ENCODE measurements around the gene TPPP2. TPM values are rescaled to one million over a fixed set of nuclear protein-coding genes. Genes with fewer than 3 reads are reported as not detected.

TPPP2 gene
- total RNA-seq, 1 donor from 2014 or later, result not detected

- DNase-seq, result no peak
- Mint-ChIP-seq H3K36me3 (ENCODE audit: low read depth) (peaks cover 7% of the 10 kb centered on the region), H3K9me3 (no peaks in the 10 kb centered on the region), H3K4me3 (peak overlapping the region; percentile 88), H3K4me1 (peaks cover 18% of the 10 kb centered on the region), H3K27me3 (peaks cover 32% of the 10 kb centered on the region), H3K27ac (peak overlapping the region; percentile 8)
- POLR2A ChIA-PET, result interaction anchor here (0.7 kb wide), 1 partner anchor 80 kb away, joined by 3 read pairs; no protein-coding TSS in a partner anchor
- no peak for ATAC-seq (ENCODE audit: low read depth)
- CTCF ChIA-PET, result interaction anchor here (0.8 to 2.6 kb wide), 4 partner anchors 9 to 69 kb away, joined by 3 to 12 read pairs (median 3); no protein-coding TSS in a partner anchor
- intact Hi-C loops (cut with micrococcal nuclease), result loop anchor here (1.0 to 2.0 kb wide), 2 partner anchors 10 to 47 kb away; partner anchors contain the start of gene ARHGEF40
- TF ChIP-seq CTCF (IDR thresholded peaks at IDR 0.05), result no peak
These were observed 6.0 kb upstream of the TPPP2 start for GRCh38 chr14:21023817-21024584.

- Mint-ChIP-seq H3K36me3 (ENCODE audit: low read depth) (peaks cover 2% of the 10 kb centered on the region), H3K27ac (peak within 1 kb of the TSS; percentile 8), H3K4me1 (peaks cover 18% of the 10 kb centered on the region), H3K4me3 (peak within 1 kb of the TSS; percentile 88), H3K27me3 (peaks cover 25% of the 10 kb centered on the region), H3K9me3 (no peaks in the 10 kb centered on the region)
- ChIA-PET POLR2A (interaction anchor here (0.7 kb wide), 1 partner anchor 79 kb away, joined by 3 read pairs; no protein-coding TSS in a partner anchor), CTCF (interaction anchor here (2.6 kb wide), 1 partner anchor 10 kb away, joined by 12 read pairs; no protein-coding TSS in a partner anchor)
- no peak for TF ChIP-seq CTCF (IDR thresholded peaks at IDR 0.05)
- intact Hi-C loops (cut with micrococcal nuclease), result loop anchor here (1.0 to 2.0 kb wide), 3 partner anchors 10 to 79 kb away; partner anchors contain the start of gene ARHGEF40
- peak; percentile 64 for DNase-seq
- peak; percentile 92 for ATAC-seq (ENCODE audit: low read depth)
These were observed 5.2 kb upstream of the TPPP2 start, which contains the start of gene NDRG2 for GRCh38 chr14:21024585-21025370. NDRG2 (minus strand) TSS chr14:21025061; CDS start chr14:21023315, 1,746 bp downstream.

- intact Hi-C loops (cut with micrococcal nuclease), result loop anchor here (1.0 to 2.0 kb wide), 2 partner anchors 45 to 78 kb away; partner anchors contain the start of gene ARHGEF40
- ChIA-PET POLR2A (no interaction called here), CTCF (interaction anchor here (1.1 to 2.6 kb wide), 2 partner anchors 11 kb away, joined by 6 to 12 read pairs; no protein-coding TSS in a partner anchor)
- Mint-ChIP-seq H3K4me3 (peak overlapping the region; percentile 88), H3K27ac (no peak overlapping the region), H3K27me3 (peaks cover 24% of the 10 kb centered on the region), H3K4me1 (peaks cover 18% of the 10 kb centered on the region), H3K36me3 (ENCODE audit: low read depth) (peaks cover 2% of the 10 kb centered on the region), H3K9me3 (no peaks in the 10 kb centered on the region)
- DNase-seq (no peak), ATAC-seq (ENCODE audit: low read depth) (peak; percentile 6)
- TF ChIP-seq CTCF (IDR thresholded peaks at IDR 0.05), result no peak
These were observed 4.4 kb upstream of the TPPP2 start for GRCh38 chr14:21025371-21026273.

GRCh38 chr14:21026274-21026987 lies 3.6 kb upstream of the TPPP2 start:
- ChIA-PET CTCF (interaction anchor here (1.1 to 1.9 kb wide), 2 partner anchors 11 to 12 kb away, joined by 6 to 7 read pairs; no protein-coding TSS in a partner anchor), POLR2A (interaction anchor here (0.6 kb wide), 1 partner anchor 401 kb away, joined by 3 read pairs; no protein-coding TSS in a partner anchor)
- intact Hi-C loops (cut with micrococcal nuclease), result no loop called here
- Mint-ChIP-seq H3K4me3 (peak overlapping the region; percentile 88), H3K9me3 (no peaks in the 10 kb centered on the region), H3K36me3 (ENCODE audit: low read depth) (peaks cover 2% of the 10 kb centered on the region), H3K27ac (peak overlapping the region; percentile 31), H3K4me1 (peaks cover 18% of the 10 kb centered on the region), H3K27me3 (peaks cover 23% of the 10 kb centered on the region)
- DNase-seq (no peak), ATAC-seq (ENCODE audit: low read depth) (no peak)
- no peak for TF ChIP-seq CTCF (IDR thresholded peaks at IDR 0.05)

Measured in activated B cell treated with CpG ODN at 0.5 μM for 24 hours (primary cell).